ENCODE results near the gene ETNK1.
A peak's percentile ranks its signal among the peaks of the same experiment; 100 is the strongest.
"Not testable (repeated sequence)": the region's sequence is repeated elsewhere in the genome, so short reads cannot be mapped to it uniquely, and the experiment has no call there.

The ETNK1 gene

GRCh38 chr12:22624870-22625761, at the start of gene ETNK1:
TSS of gene ETNK1 (plus strand) at chr12:22625171. CDS start at chr12:22625431, 260 bp downstream.
- peak; percentile 81 for DNase-seq

GRCh38 chr12:22576065-22576464, 48.9 kb upstream of the ETNK1 start:
- DNase-seq, result no peak

GRCh38 chr12:22576473-22576872, 48.5 kb upstream of the ETNK1 start:
- no peak for DNase-seq

GRCh38 chr12:22577667-22578066, 47.3 kb upstream of the ETNK1 start:
- DNase-seq, result no peak

- no peak for DNase-seq
Measured at GRCh38 chr12:22578328-22578727, 46.6 kb upstream of the ETNK1 start.

GRCh38 chr12:22588817-22589216, 36.2 kb upstream of the ETNK1 start:
- DNase-seq, result no peak

- no peak for DNase-seq
Measured at GRCh38 chr12:22593864-22594263, 31.1 kb upstream of the ETNK1 start.

- DNase-seq, result not testable (repeated sequence)
Measured at GRCh38 chr12:22597539-22597938, 27.4 kb upstream of the ETNK1 start.

GRCh38 chr12:22598141-22598762, 26.7 kb upstream of the ETNK1 start:
- DNase-seq, result no peak

- DNase-seq, result no peak
Measured at GRCh38 chr12:22598763-22599161, 26.2 kb upstream of the ETNK1 start.

- DNase-seq, result peak; percentile 44
Measured at GRCh38 chr12:22600181-22600580, 24.8 kb upstream of the ETNK1 start.

GRCh38 chr12:22609501-22609900, 15.5 kb upstream of the ETNK1 start:
- DNase-seq, result no peak

- peak; percentile 97 for DNase-seq
Measured at GRCh38 chr12:22610131-22610530, 14.8 kb upstream of the ETNK1 start.

- DNase-seq, result not testable (repeated sequence)
Measured at GRCh38 chr12:22612822-22613221, 12.1 kb upstream of the ETNK1 start.

GRCh38 chr12:22615963-22616501, 8.9 kb upstream of the ETNK1 start:
- DNase-seq, result no peak

- DNase-seq, result peak; percentile 8
Measured at GRCh38 chr12:22617630-22618029, 7.3 kb upstream of the ETNK1 start.

- DNase-seq, result no peak
Measured at GRCh38 chr12:22624548-22624869, 462 bp upstream of the ETNK1 start.

GRCh38 chr12:22625762-22626294, 857 bp downstream of the ETNK1 start:
- DNase-seq, result peak; percentile 10

GRCh38 chr12:22626406-22626805, 1.4 kb downstream of the ETNK1 start:
- DNase-seq, result peak; percentile 30

- DNase-seq, result no peak
Measured at GRCh38 chr12:22627371-22627770, 2.4 kb downstream of the ETNK1 start.

GRCh38 chr12:22628228-22628627, 3.3 kb downstream of the ETNK1 start:
- DNase-seq, result no peak

GRCh38 chr12:22631863-22632463, 7.0 kb downstream of the ETNK1 start:
- DNase-seq, result peak; percentile 30

- DNase-seq, result no peak
Measured at GRCh38 chr12:22634883-22635282, 9.9 kb downstream of the ETNK1 start.
